Endothelial cell of umbilical vein (primary cell): ENCODE measurements around the gene GNPTAB. TPM values are rescaled to one million over a fixed set of nuclear protein-coding genes. Genes with fewer than 3 reads are reported as not detected.

ENCODE experiments used
- BruUV-seq: library from RNA; stranded (reverse); fragments of 400-500 nt; replicated peaks from 2 replicates; lab custom pipeline; 2021; lab: Mats Ljungman, UMichigan
- CTCF ChIA-PET: fragments of 300-600, 350-600 bp; sonication (Branson Sonifier 250); formaldehyde crosslinking; loops from one replicate; lab custom pipeline; 2021; ENCODE audit warnings: antibody characterized with exemption, inconsistent platforms; lab: Charles Lee
- POLR2A ChIA-PET: fragments of 300-600, 350-600 bp; sonication (Branson Sonifier 250); formaldehyde crosslinking; loops from one replicate; lab custom pipeline; 2021; ENCODE audit warnings: antibody characterized with exemption, inconsistent platforms; lab: Charles Lee
- DNase-seq: peaks from one replicate; pipeline ENCODE4 v3.0.0-alpha.2; 2011; ENCODE audit warnings: low read depth, low spot score
- FAIRE-seq: peaks from 2 replicates; lab custom pipeline; 2011; peaks lifted over from hg19 to GRCh38; lab: Jason Lieb, UNC
- H2AFZ ChIP-seq: 2 replicates; pipeline ENCODE4 v1.6.0; 2012; ENCODE audit warnings: low read depth, low read length, control low read depth, inconsistent platforms
- H3K27ac ChIP-seq: 2 replicates; pipeline ENCODE4 v1.5.1; 2011; ENCODE audit warnings: low read depth, mild to moderate bottlenecking, control low read depth, low read length, moderate library complexity; ENCODE audit not compliant: insufficient read depth
- H3K27me3 ChIP-seq, 2 experiments: 2 replicates each; pipeline versions ENCODE4 v1.6.0 to v1.6.1; 2011; ENCODE audit warnings: low read length in 2 of 2, mixed read lengths in 1 of 2; ENCODE audit not compliant: control insufficient read depth in 2 of 2, insufficient read depth in 2 of 2
- H3K36me3 ChIP-seq, 2 experiments: 2 replicates in 1 of 2; 3 replicates in 1 of 2; pipeline ENCODE4 v1.5.1; 2011; ENCODE audit warnings: low read length in 2 of 2, mild to moderate bottlenecking in 1 of 2, moderate library complexity in 1 of 2; ENCODE audit not compliant: control insufficient read depth in 2 of 2, insufficient read depth in 2 of 2; ENCODE audit errors: extremely low read depth in 1 of 2
- H3K4me1 ChIP-seq: 3 replicates; pipeline ENCODE4 v1.5.1; 2011; ENCODE audit warnings: mild to moderate bottlenecking, low read length; ENCODE audit not compliant: control insufficient read depth, insufficient read depth; ENCODE audit errors: extremely low read depth
- H3K4me2 ChIP-seq: 2 replicates; pipeline ENCODE4 v1.6.1; 2011; ENCODE audit warnings: low read length, control low read depth, mixed read lengths; ENCODE audit not compliant: insufficient read depth
- H3K4me3 ChIP-seq, 3 experiments: fragments of 200-600 bp in 1 of 3; sonication (generic), shearing (Covaris generic) in 1 of 3; replicated peaks in 1 of 3; 2 replicates each; pipeline ENCODE4 v1.5.1; 2011 to 2016; ENCODE audit warnings: control low read depth in 3 of 3, low read length in 3 of 3, mild to moderate bottlenecking in 2 of 3, inconsistent platforms in 1 of 3, low read depth in 1 of 3, moderate library complexity in 1 of 3; ENCODE audit not compliant: insufficient read depth in 1 of 3
- H3K79me2 ChIP-seq: 2 replicates; pipeline ENCODE4 v1.6.0; 2012; ENCODE audit warnings: low read length, inconsistent platforms; ENCODE audit not compliant: control insufficient read depth, insufficient read depth
- H3K9ac ChIP-seq: replicated peaks from 2 replicates; pipeline ENCODE3; 2011; ENCODE audit warnings: low read length, control low read depth; ENCODE audit not compliant: insufficient read depth; ENCODE audit errors: extremely low read depth
- H3K9me1 ChIP-seq: replicated peaks from 3 replicates; pipeline ENCODE4 v1.6.0; 2011; ENCODE audit warnings: mild to moderate bottlenecking, low read length; ENCODE audit not compliant: control insufficient read depth, insufficient read depth; ENCODE audit errors: extremely low read depth
- H3K9me3 ChIP-seq: replicated peaks from 2 replicates; pipeline ENCODE4 v1.5.1; 2012; ENCODE audit warnings: low read length, inconsistent platforms; ENCODE audit not compliant: control insufficient read depth, insufficient read depth
- H4K20me1 ChIP-seq: replicated peaks from 2 replicates; pipeline ENCODE3; 2011; ENCODE audit warnings: mild to moderate bottlenecking, low read length; ENCODE audit not compliant: control insufficient read depth, insufficient read depth; ENCODE audit errors: extremely low read depth
- CTCF ChIP-seq, 2 donors: IDR thresholded peaks; 1 replicate in 1 of 2; 2 replicates in 1 of 2; pipeline ENCODE4 v1.5.1; 2011; ENCODE audit warnings: low read length in 2 of 2, mild to moderate bottlenecking in 2 of 2, moderate library complexity in 2 of 2, control low read depth in 1 of 2, inconsistent platforms in 1 of 2, low read depth in 1 of 2; ENCODE audit not compliant: insufficient read depth in 1 of 2; ENCODE audit errors: extremely low read depth in 1 of 2
- EZH2 ChIP-seq: IDR thresholded peaks from 2 replicates; pipeline ENCODE4 v1.6.1; 2012; ENCODE audit warnings: borderline replicate concordance, low read depth, mild to moderate bottlenecking, moderate library complexity, low read length, inconsistent platforms; ENCODE audit not compliant: severe bottlenecking
- FOS ChIP-seq: IDR thresholded peaks from 2 replicates; pipeline ENCODE4 v1.6.1; 2011; ENCODE audit warnings: mild to moderate bottlenecking, low read length, moderate library complexity, borderline replicate concordance; ENCODE audit not compliant: insufficient read depth
- GATA2 ChIP-seq: IDR thresholded peaks from 2 replicates; pipeline ENCODE4 v1.7.0; 2011; ENCODE audit warnings: low read depth, mild to moderate bottlenecking, moderate library complexity, mixed read lengths, low read length; ENCODE audit not compliant: insufficient read length, insufficient read depth
- JUN ChIP-seq: IDR thresholded peaks from 2 replicates; pipeline ENCODE4 v1.6.1; 2011; ENCODE audit warnings: borderline replicate concordance, low read depth; ENCODE audit not compliant: insufficient read length, insufficient read depth
- MAX ChIP-seq: IDR thresholded peaks from 2 replicates; pipeline ENCODE4 v1.6.1; 2011; ENCODE audit not compliant: insufficient read depth, insufficient read length
- MYC ChIP-seq: IDR thresholded peaks from one replicate; pipeline ENCODE4 v1.6.1; 2011; ENCODE audit warnings: mild to moderate bottlenecking, low read depth, low read length
- POLR2A ChIP-seq: IDR thresholded peaks from 2 replicates; pipeline ENCODE4 v1.6.1; 2012; ENCODE audit warnings: low read depth, mild to moderate bottlenecking, control low read depth, low read length
- POLR2AphosphoS5 ChIP-seq: IDR thresholded peaks from 2 replicates; pipeline ENCODE4 v1.6.1; 2012; ENCODE audit warnings: low read depth, mild to moderate bottlenecking, control low read depth, low read length, moderate library complexity; ENCODE audit not compliant: insufficient read depth
- dilution Hi-C: fragments of 300-500 bp; cut with MboI; formaldehyde crosslinking; loops from one replicate; pipeline ENCODE4 v1.15.0; 2019; ENCODE audit warnings: low sequenced_read_pairs; ENCODE audit not compliant: extremely low pct_ligation_motif_present
- intact Hi-C: fragments of 100-400 bp; cut with micrococcal nuclease; formaldehyde crosslinking; loops from one replicate; pipeline ENCODE4 v1.10.0; 2022
- polyA plus RNA-seq, 4 experiments: library from polyadenylated mRNA; depleted of rRNA in 3 of 4; stranded (reverse) in 3 of 4; unstranded in 1 of 4; fragments of >200 nt; gene quantifications; 2 replicates each; pipeline versions ENCODE4 v1.2.1 to v1.2.3, GENCODE V29; 2011 to 2012; ENCODE audit warnings: missing spikeins in 1 of 4
- total RNA-seq: library from RNA; stranded (reverse); gene quantifications from 2 replicates; pipeline ENCODE4 v1.2.3, GENCODE V29; 2021

The GNPTAB gene
- total and polyA plus RNA-seq, 2 donors (not counting 3 experiments of a cell fraction or from before 2014, with no cell fraction given), result 15.6 to 39.5 TPM

GRCh38 chr12:101795786-101796185 lies 35.0 kb downstream of the GNPTAB start:
- ChIA-PET CTCF (interaction anchor here (1.4 kb wide), 1 partner anchor 9 kb away, joined by 3 read pairs; no protein-coding TSS in a partner anchor), POLR2A (no interaction called here)
- H3K79me2 ChIP-seq, result no peaks in the 10 kb centered on the region
- H4K20me1 ChIP-seq, result no peaks in the 10 kb centered on the region
- no peak overlapping the region for H2AFZ ChIP-seq
- H3K27ac ChIP-seq, result no peak overlapping the region
- no TSS peak for BruUV-seq
- no peak overlapping the region for H3K4me3 ChIP-seq
- H3K4me1 ChIP-seq, result no peaks in the 10 kb centered on the region
- DNase-seq (no peak), FAIRE-seq (no peak)
- H3K27me3 ChIP-seq, result no peaks in the 10 kb centered on the region
- no peaks in the 10 kb centered on the region for H3K9me3 ChIP-seq
- no peak overlapping the region for H3K4me2 ChIP-seq
- intact Hi-C loops, result no loop called here
- TF ChIP-seq FOS (no peak), EZH2 (no peak), POLR2AphosphoS5 (no peak), JUN (no peak), MYC (no peak), GATA2 (no peak), POLR2A (no peak), CTCF (IDR thresholded peaks at IDR 0.05; ENCODE audit: extremely low read depth in 1 of 2, insufficient read depth in 1 of 2, low read depth in 1 of 2, low read length in 2 of 2) (no peak), MAX (no peak)
- H3K9me1 ChIP-seq, result no peaks in the 10 kb centered on the region
- dilution Hi-C loops, result no loop called here
- H3K9ac ChIP-seq, result no peak overlapping the region
- H3K36me3 ChIP-seq, result no peaks in the 10 kb centered on the region
